OCI-M2 (cell line): ENCODE results near the gene ZNF519.
"Not testable (repeated sequence)": the region's sequence is repeated elsewhere in the genome, so short reads cannot be mapped to it uniquely, and the experiment has no call there.

Experiments
- DNase-seq: peaks from one replicate; lab custom pipeline; 2025; ENCODE audit not compliant: unreplicated experiment; lab: John Stamatoyannopoulos, UW

The ZNF519 gene

DNA sequence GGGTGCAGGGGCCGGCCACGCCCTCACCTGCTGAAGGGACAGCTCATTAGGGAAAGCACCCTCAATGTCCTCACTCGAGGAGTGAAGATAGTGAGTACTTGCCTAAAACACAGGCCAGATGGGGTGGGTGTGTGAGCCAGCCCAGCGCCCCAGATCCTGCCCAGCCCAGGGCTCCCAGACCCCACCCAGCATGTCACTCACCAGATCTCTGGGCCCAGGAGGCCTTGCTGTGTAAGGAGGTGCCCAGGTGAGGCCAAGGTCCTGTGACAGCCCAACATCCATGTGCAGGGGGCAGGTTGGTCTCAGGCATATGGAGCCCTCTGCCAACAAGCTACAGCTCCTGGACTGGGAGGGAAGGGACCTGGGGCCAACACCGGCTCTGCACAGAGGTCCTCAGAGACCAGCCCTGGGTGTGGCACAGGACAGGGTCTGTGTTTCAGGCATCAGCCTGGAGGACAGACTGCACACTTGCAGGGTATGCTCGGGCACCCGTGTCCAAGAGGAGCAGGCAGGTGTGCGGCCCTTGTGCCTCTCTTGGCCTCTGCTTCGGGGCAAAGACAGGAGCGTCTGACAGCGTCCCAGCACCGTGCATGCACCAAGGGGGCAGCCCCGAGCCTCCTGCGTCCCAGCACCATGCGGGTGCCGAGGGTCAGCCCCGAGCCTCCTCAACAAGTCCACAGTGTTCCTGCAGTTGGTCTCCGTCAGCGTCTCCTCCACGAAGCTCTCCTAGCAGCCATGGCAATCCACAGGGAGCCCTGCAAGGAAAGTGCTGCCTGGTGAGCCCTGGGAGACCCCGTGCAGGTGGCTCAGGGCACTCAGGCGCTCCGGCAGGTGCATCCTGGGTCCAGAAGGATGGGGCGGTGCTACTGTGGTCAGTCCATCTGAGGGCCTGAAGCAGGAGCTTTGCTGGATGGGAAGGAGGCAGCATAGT lies 16.0 kb upstream of the ZNF519 start:
- not testable (repeated sequence) for DNase-seq

- not testable (repeated sequence) for DNase-seq
Measured at GRCh38 chr18:14146771-14147170, 14.5 kb upstream of the ZNF519 start.

- DNase-seq = not testable (repeated sequence)
Measured at GRCh38 chr18:14145581-14146338, 13.5 kb upstream of the ZNF519 start.

GRCh38 chr18:14145021-14145420 lies 12.8 kb upstream of the ZNF519 start:
- DNase-seq = not testable (repeated sequence)

DNA sequence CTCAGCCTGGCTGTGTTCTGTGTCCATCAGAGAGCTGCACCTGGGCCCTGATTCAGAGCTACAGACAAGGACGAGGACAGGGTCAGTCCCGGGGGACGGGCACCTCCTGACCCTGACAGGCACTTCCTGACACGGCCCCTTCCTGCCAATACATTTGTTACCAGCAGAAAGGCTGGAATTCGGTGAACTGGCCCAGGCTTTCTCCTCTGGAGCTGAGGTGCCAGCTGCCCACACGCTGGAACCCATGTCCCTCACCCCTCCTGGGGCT lies 12.3 kb upstream of the ZNF519 start:
- DNase-seq = no peak

- not testable (repeated sequence) for DNase-seq
Measured at GRCh38 chr18:14143871-14144627, 11.8 kb upstream of the ZNF519 start.

- DNase-seq = not testable (repeated sequence)
Measured at GRCh38 chr18:14143396-14143795, 11.2 kb upstream of the ZNF519 start.

GRCh38 chr18:14142177-14142576 lies 9.9 kb upstream of the ZNF519 start:
- not testable (repeated sequence) for DNase-seq

- DNase-seq = not testable (repeated sequence)
Measured at GRCh38 chr18:14139583-14139982, 7.3 kb upstream of the ZNF519 start.

DNA sequence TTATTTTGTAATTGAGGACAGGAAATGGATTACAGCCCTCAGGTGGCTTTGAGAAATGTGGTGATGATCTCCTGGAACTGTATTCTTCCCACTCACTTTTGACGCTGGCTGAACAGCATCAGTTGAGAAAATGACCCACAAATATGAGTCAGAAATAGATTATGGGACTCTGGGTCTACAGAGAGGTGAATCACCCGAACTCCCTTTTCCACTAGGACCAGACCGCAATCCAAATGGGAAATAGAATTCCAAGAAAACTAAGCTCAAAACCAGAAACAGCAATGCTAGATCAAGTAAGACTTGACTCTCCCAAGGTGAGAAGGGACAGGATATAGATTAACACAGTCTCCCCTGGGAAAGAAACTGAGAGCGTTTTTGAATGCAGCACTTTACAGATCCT lies 5.7 kb upstream of the ZNF519 start:
- not testable (repeated sequence) for DNase-seq

- DNase-seq = not testable (repeated sequence)
Measured at GRCh38 chr18:14131696-14132270, 452 bp downstream of the ZNF519 start.

- not testable (repeated sequence) for DNase-seq
Measured at GRCh38 chr18:14130804-14131203, 1.4 kb downstream of the ZNF519 start.

DNA sequence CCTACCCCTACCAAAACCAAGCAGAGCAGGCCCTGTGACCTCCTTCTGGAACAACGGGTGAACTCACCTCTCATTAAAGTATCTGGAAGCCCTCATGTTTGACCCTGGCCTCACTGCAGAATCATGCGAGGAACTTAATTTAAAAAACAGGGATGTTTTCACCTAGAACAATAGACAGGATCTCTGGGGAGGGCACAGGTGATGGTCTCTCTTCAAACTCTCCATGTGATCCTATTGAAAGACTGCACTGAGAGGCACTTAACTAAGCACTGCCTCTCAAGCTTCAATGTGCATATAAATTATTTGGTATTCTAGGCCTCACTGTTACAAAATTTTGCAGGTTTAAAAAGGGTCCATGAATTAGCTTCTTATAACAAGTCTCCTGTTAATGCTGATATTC lies 7.5 kb downstream of the ZNF519 start:
- DNase-seq = no peak

DNA sequence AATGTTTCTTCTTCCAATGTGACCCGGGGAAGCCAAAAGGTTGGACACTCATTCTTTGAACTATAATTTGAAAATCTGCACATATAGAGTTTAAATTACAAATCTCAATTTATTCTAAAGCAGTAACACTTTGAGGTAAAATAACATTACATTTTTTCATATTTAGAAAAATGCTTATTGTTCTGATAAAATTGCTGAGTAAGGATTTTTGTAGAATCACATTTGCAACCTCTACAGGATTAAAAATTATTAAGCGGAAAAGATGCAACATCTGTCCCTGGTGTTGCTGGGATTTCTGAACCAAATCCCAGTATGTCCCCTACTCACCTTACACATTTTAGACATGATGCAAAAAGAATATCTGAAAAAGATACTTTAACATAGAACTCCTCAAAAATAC lies 10.1 kb downstream of the ZNF519 start:
- no peak for DNase-seq

GRCh38 chr18:14120926-14121325 lies 11.3 kb downstream of the ZNF519 start:
- DNase-seq = no peak

DNA sequence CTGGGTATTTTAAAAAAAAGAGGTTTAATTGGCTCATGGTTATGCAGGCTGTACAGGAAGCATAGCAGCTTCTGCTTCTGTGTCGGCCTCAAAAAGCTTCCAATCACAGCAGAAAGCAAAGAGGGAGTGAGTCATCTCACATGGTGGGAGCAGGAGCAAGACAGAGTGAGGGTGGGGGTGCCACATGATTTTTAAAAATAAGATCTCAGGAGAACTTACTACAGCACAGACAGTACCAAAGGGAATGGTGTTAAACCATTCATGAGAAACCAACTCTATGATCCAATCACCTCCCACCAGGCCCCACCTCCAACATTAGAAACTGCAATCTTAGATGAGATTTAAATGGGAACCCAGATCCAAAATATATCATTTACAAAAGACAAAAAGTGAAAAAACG lies 14.6 kb downstream of the ZNF519 start:
- no peak for DNase-seq

GRCh38 chr18:14106906-14107305 lies 25.3 kb downstream of the ZNF519 start:
- no peak for DNase-seq

DNA sequence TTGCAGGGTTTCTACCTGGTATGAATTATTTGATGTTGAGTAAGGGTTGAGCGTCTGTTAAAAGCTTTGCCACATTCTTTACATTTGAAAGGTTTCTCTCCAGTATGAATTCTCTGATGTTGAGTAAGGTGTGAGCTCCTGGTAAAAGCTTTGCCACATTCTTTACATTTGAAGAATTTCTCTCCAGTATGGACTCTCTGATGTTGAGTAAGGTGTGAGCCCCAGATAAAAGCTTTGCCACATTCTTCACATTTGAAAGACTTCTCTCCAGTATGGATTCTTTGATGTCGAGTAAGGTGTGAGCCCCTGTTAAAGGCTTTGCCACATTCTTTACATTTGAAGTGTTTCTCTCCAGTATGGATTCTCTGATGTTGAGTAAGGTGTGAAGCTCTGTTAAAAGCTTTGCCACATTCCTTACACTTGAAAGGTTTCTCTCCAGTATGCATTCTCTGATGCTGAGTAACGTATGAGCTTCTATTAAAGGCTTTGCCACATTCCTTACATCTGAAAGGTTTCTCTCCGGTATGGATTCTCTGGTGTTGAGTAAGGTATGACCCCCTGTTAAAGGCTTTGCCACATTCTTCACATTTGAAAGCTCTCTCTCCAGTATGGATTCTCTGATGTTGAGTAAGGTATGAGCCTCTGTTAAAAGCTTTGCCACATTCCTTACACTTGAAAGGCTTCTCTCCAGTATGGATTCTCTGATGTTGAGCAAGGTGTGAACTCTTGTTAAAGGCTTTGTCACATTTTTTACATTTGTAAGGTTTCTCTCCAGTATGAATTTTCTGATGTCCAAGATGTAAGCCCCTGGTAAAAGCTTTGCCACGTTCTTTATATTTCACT lies 27.1 kb downstream of the ZNF519 start:
- no peak for DNase-seq

GRCh38 chr18:14104201-14104600 lies 28.0 kb downstream of the ZNF519 start:
- no peak for DNase-seq
